ENCODE data around the gene BMPR1A. TPM values are rescaled to one million over a fixed set of nuclear protein-coding genes. Genes with fewer than 3 reads are reported as not detected.

Gene BMPR1A
- total RNA-seq (2022) (53.4 and 63.2 TPM in 2 replicates), Bru-seq, nascent RNA (percentile 89 among the genes with signal in this experiment), BruChase-seq, experiment 1, labeled RNA remaining after a 2-hour chase (percentile 88 among the genes with signal in this experiment), BruChase-seq, experiment 2, labeled RNA remaining after a 6-hour chase (percentile 84 among the genes with signal in this experiment)
- long read RNA-seq, full-length matches to known transcripts: 35 of 60 reads
- long read RNA-seq, partial matches to known transcripts: 4 of 60 reads
- long read RNA-seq, other reads (novel, unspliced or antisense): 21 of 60 reads

- BruUV-seq (replicated peaks): no TSS peak
- CTCF ChIA-PET: interaction anchor here (0.9 kb wide), 1 partner anchor 210 kb away, joined by 5 read pairs; no protein-coding TSS in a partner anchor
- H3K36me3 Mint-ChIP-seq (ENCODE audit: insufficient read depth, unreplicated experiment): peaks cover 23% of the 10 kb centered on the region
- intact Hi-C loops (cut with micrococcal nuclease; ENCODE audit: unreplicated experiment): loop anchor here (5.0 kb wide), 2 partner anchors 106 to 141 kb away; no protein-coding TSS in a partner anchor
- peaks cover 28% of the 10 kb centered on the region for H3K4me1 ChIP-seq
- no peaks in the 10 kb centered on the region for H3K9me3 ChIP-seq
- DNase-seq: peak; percentile 92 to 97
- peak within 1 kb of the TSS; percentile 85 for H3K27ac Mint-ChIP-seq (ENCODE audit: unreplicated experiment)
- H3K4me1 Mint-ChIP-seq (ENCODE audit: low read depth, unreplicated experiment): peaks cover 45% of the 10 kb centered on the region
- peak within 1 kb of the TSS; percentile 76 for H3K4me3 Mint-ChIP-seq (ENCODE audit: unreplicated experiment)
- no peaks in the 10 kb centered on the region for H3K27me3 ChIP-seq (replicated peaks; ENCODE audit: control insufficient read depth, insufficient read depth, low read length)
- no peaks in the 10 kb centered on the region for H3K9me3 Mint-ChIP-seq (ENCODE audit: unreplicated experiment)
- no peaks in the 10 kb centered on the region for H3K27me3 Mint-ChIP-seq (ENCODE audit: insufficient read depth, unreplicated experiment)
- H3K36me3 ChIP-seq (ENCODE audit: control insufficient read depth, insufficient read depth, low read length): no peaks in the 10 kb centered on the region
- no peak for TF ChIP-seq CTCF (IDR thresholded peaks at IDR 0.05; ENCODE audit: insufficient read depth in 1 of 2, low read depth in 1 of 2, low read length in 1 of 2, severe bottlenecking in 1 of 2, unreplicated experiment in 1 of 2)
- H3K4me3 ChIP-seq (ENCODE audit: low read depth, low read length): peak within 1 kb of the TSS; percentile 63
- POLR2A ChIA-PET: interaction anchor here (0.6 to 1.5 kb wide), 4 partner anchors 44 to 214 kb away, joined by 3 to 8 read pairs (median 5); no protein-coding TSS in a partner anchor
These were observed at the start of gene BMPR1A for GRCh38 chr10:86756511-86757112. TSS of gene BMPR1A (plus strand) at chr10:86756619. CDS start at chr10:86876019, 119,400 bp downstream.

DNA sequence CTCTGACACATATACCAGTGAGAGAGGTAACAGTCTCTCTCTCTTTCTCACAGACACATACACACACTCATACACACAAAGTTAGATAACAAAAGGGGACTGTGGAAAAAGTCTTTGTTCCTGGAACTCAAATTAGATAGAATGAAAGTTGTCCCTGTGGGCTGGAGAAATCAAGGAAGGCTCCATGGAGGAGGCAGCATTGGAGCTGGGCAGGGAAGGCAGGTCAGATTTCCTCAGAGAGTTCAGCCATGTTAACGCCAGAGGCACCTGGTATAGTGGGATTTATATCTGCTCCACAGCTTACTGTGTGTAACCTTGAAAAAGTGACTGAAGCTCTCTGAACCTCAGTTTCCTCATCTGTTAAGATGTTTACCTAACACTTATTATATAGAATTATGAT lies 49.4 kb upstream of the BMPR1A start:
- intact Hi-C loops (cut with micrococcal nuclease; ENCODE audit: unreplicated experiment): no loop called here
- H3K27ac Mint-ChIP-seq (ENCODE audit: unreplicated experiment): no peak overlapping the region
- no peaks in the 10 kb centered on the region for H3K9me3 ChIP-seq

More for the DNA sequence above, 49.4 kb upstream of the BMPR1A start:
- no peaks in the 10 kb centered on the region for H3K36me3 ChIP-seq (ENCODE audit: control insufficient read depth, insufficient read depth, low read length)
- Mint-ChIP-seq H3K9me3 (ENCODE audit: unreplicated experiment) (no peaks in the 10 kb centered on the region), H3K36me3 (ENCODE audit: insufficient read depth, unreplicated experiment) (no peaks in the 10 kb centered on the region), H3K4me1 (ENCODE audit: low read depth, unreplicated experiment) (peaks cover 7% of the 10 kb centered on the region), H3K27me3 (ENCODE audit: insufficient read depth, unreplicated experiment) (no peaks in the 10 kb centered on the region), H3K4me3 (ENCODE audit: unreplicated experiment) (no peak overlapping the region)
- no peak overlapping the region for H3K4me3 ChIP-seq (ENCODE audit: low read depth, low read length)
- no peak for TF ChIP-seq CTCF (IDR thresholded peaks at IDR 0.05; ENCODE audit: insufficient read depth in 1 of 2, low read depth in 1 of 2, low read length in 1 of 2, severe bottlenecking in 1 of 2, unreplicated experiment in 1 of 2)
- POLR2A ChIA-PET: no interaction called here
- no peaks in the 10 kb centered on the region for H3K27me3 ChIP-seq (replicated peaks; ENCODE audit: control insufficient read depth, insufficient read depth, low read length)
- no TSS peak for BruUV-seq (replicated peaks)
- no peak for DNase-seq
- CTCF ChIA-PET: no interaction called here
- peaks cover 6% of the 10 kb centered on the region for H3K4me1 ChIP-seq

Measured in Caco-2 (cell line).